HG03108 (cell line): ENCODE results near the gene TNFRSF19.

ENCODE experiments used
- ATAC-seq: cut with Tn5 transposase; IDR thresholded peaks from one replicate; pipeline ENCODE4 v1.9.1; 2021; ENCODE audit warnings: moderate library complexity; ENCODE audit not compliant: unreplicated experiment

TNFRSF19 gene

DNA sequence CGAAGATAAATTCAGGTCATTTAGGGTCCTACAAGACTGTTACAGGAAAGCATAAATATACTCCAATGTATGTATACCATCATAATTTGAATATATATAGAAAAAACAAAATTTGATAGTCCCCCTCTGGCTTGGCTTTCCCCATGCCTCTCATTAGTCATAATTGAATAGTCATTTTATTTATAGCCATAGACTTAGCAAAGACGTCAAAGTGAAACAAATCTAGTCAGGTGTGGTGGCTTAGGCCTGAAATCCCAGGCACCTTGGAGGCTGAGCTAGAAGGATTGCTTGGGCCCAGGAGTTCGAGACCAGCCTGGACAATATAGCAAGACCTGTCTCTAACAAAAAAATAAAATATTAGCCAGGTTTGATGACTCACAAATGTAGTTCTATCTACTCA is 141.1 kb downstream of the TNFRSF19 start:
- ATAC-seq: no peak

- ATAC-seq: no peak
Measured at GRCh38 chr13:23714672-23715071, 144.5 kb downstream of the TNFRSF19 start.

DNA sequence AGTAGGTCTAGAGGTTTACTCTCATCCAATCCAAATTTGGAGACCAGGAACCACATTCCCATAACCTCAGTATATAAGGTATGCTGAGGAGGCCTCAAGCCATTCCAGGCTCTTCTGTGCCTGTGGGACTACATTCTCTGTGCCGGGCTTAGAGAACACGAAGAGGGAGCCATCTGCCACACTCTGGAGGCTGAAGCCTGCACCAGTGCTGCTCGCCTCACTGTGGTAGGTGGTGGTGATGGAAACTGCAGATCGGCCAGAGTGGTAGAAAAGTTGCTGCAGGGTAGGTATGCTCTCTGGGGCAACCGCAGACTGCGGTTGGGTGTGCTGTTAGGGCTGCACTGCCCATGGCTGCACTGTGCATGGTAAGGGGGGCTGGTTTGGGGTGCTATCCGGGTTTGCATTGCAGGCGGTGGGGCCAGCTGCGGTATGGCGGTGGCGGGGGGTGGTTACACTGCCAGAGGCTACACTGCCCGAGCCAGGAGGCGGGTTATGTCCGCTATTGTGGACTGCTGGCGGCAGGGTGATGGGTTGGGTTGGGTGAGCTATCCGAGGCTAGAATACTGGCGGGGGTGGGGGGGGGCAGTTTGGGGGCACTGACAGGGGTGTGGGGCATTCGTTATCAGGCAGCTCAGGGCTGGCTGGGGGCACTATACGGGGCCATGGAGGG is 145.0 kb downstream of the TNFRSF19 start:
- ATAC-seq: no peak

- ATAC-seq: no peak
Measured at GRCh38 chr13:23715762-23716235, 145.6 kb downstream of the TNFRSF19 start.

GRCh38 chr13:23716401-23716800 is 146.2 kb downstream of the TNFRSF19 start:
- no peak for ATAC-seq

- no peak for ATAC-seq
Measured at GRCh38 chr13:23718996-23719395, 148.8 kb downstream of the TNFRSF19 start.

DNA sequence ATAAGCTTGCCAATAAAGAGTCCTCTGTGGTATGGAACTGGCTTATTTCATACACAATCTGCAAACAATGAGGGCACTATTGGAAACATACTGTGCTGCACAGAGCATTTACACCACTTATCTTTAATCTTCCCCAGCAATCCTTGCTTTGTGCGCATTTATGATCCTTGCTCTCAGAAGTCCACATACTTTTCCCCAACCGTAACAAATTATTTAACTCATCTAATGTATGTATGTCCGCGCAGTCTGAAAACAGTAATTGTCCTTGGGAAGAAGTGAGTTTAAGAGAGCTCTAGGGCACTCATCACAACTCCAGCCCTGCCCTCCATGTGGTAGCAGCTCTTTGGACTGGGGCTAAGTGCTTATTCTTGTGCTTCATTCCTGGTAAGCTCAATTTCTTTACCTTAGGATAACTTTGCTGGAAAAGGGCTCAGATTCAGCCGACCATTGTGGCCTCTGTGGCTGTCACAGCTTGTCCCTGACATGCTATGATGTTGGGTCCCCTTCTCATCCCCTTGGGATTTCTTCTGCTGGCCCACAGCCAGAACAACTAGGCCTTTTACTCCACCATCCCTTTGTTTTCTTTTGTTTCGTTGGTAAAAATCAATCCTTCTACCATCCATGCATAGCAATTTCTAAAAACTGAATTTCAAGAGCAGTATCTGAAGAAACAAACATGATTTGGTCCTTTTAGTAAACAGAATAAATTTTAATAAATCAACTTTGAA is 152.7 kb downstream of the TNFRSF19 start:
- no peak for ATAC-seq

- ATAC-seq: no peak
Measured at GRCh38 chr13:23723471-23723870, 153.3 kb downstream of the TNFRSF19 start.

DNA sequence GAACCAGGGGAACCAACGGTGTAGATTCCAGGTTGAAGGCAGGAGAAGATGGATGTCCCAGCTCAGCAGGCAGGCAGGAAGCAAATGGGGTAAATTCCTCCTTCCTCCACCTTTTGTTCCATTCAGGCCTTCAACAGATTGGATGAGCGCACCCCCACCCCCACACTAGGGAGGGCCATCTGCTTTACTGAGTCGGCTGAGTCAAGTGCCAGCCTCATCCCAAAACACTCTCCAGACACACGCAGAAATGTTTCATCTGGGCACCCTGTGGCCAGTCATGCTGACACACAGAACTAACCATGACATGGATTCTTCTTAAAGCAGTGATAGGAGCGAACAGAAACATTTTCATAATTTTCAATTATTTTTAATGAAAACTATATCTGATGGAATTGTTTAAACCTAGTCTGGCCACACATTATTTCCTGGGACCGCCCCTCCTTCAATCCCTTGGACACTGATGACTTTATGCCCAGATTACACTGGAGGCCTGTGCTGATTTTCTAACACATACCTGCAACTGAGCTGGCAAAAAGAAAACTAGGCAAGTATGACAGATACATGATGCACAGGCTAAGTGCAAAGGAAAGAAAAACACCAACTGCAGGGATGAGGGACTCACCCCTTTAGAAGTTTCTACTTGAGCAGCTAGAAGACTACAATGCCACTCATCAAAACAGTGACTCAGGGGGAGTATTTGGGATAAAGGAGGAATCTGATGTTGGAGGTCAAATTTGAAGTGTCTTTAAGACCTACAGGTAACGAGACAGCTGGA is 154.2 kb downstream of the TNFRSF19 start:
- no peak for ATAC-seq
